Chondrocyte (in vitro differentiated cells): ENCODE data around the gene PSMB9. TPM values are rescaled to one million over a fixed set of nuclear protein-coding genes. Genes with fewer than 3 reads are reported as not detected.

Source experiments
- DNase-seq: peaks from one replicate; pipeline ENCODE4 v3.0.0; 2021; ENCODE audit warnings: mixed read lengths, low spot score
- H3K27ac Mint-ChIP-seq: one replicate; pipeline ENCODE4 v1.8.0; 2021; ENCODE audit warnings: mild to moderate bottlenecking, moderate library complexity, mixed read lengths; ENCODE audit not compliant: unreplicated experiment
- H3K27me3 Mint-ChIP-seq: 2 replicates; pipeline ENCODE4 v1.8.0; 2021; ENCODE audit warnings: low read depth, mixed read lengths
- H3K36me3 Mint-ChIP-seq: 2 replicates; pipeline ENCODE4 v1.8.0; 2021; ENCODE audit warnings: low read depth, mixed read lengths
- H3K4me1 Mint-ChIP-seq: 2 replicates; pipeline ENCODE4 v1.8.0; 2021; ENCODE audit warnings: low read depth, mild to moderate bottlenecking, mixed read lengths
- H3K4me3 Mint-ChIP-seq: one replicate; pipeline ENCODE4 v1.8.0; 2021; ENCODE audit warnings: mild to moderate bottlenecking, moderate library complexity, mixed read lengths; ENCODE audit not compliant: unreplicated experiment
- H3K9me3 Mint-ChIP-seq: 2 replicates; pipeline ENCODE4 v1.8.0; 2021; ENCODE audit warnings: low read depth, mixed read lengths
- total RNA-seq: library from RNA; stranded (reverse); gene quantifications from 3 replicates; pipeline ENCODE4 v1.2.1, GENCODE V29; 2021
- TF ChIP-seq, protein P1 (sequence below): fragments of 200-600 bp; sonication (generic); IDR thresholded peaks from 2 replicates; pipeline ENCODE4 v1.5.0; 2021; ENCODE audit warnings: antibody characterized with exemption, mild to moderate bottlenecking, moderate library complexity

Gene PSMB9
- total RNA-seq, 1 donor from 2014 or later = 1.2 TPM

GRCh38 chr6:32908897-32909296 lies 54.9 kb downstream of the PSMB9 start:
- Mint-ChIP-seq H3K9me3 (no peaks in the 10 kb centered on the region), H3K27me3 (peaks cover 4% of the 10 kb centered on the region), H3K4me3 (no peak overlapping the region), H3K4me1 (peaks cover 7% of the 10 kb centered on the region), H3K36me3 (peaks cover 1% of the 10 kb centered on the region), H3K27ac (no peak overlapping the region)
- DNase-seq = no peak
- TF ChIP-seq, protein P1, sequence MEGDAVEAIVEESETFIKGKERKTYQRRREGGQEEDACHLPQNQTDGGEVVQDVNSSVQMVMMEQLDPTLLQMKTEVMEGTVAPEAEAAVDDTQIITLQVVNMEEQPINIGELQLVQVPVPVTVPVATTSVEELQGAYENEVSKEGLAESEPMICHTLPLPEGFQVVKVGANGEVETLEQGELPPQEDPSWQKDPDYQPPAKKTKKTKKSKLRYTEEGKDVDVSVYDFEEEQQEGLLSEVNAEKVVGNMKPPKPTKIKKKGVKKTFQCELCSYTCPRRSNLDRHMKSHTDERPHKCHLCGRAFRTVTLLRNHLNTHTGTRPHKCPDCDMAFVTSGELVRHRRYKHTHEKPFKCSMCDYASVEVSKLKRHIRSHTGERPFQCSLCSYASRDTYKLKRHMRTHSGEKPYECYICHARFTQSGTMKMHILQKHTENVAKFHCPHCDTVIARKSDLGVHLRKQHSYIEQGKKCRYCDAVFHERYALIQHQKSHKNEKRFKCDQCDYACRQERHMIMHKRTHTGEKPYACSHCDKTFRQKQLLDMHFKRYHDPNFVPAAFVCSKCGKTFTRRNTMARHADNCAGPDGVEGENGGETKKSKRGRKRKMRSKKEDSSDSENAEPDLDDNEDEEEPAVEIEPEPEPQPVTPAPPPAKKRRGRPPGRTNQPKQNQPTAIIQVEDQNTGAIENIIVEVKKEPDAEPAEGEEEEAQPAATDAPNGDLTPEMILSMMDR = no peak

Other genes with a start within 250 kb of the PSMB9 start
- not detected in 3 replicates for gene HLA-DQA1, start 216.8 kb upstream of the PSMB9 start, total RNA-seq
- not detected in 3 replicates for gene HLA-DQB1, start 187.5 kb upstream of the PSMB9 start, total RNA-seq
- gene HLA-DQA2, start 112.8 kb upstream of the PSMB9 start, total RNA-seq = not detected in 3 replicates
- not detected in 3 replicates for gene HLA-DQB2, start 90.7 kb upstream of the PSMB9 start, total RNA-seq
- gene HLA-DOB, start 37.2 kb upstream of the PSMB9 start, total RNA-seq = 0.25 to 0.56 TPM in 2 of 3 replicates, not detected in the other
- 16.3 to 28.0 TPM (median 20.3 TPM) in 3 replicates for gene TAP2, start 15.5 kb upstream of the PSMB9 start, total RNA-seq
- gene PSMB8, start 10.1 kb upstream of the PSMB9 start, total RNA-seq = 14.6 to 17.4 TPM (median 16.2 TPM) in 3 replicates
- gene TAP1, start 488 bp upstream of the PSMB9 start, total RNA-seq = 14.5 to 29.7 TPM (median 26.7 TPM) in 3 replicates
- not detected in 3 replicates for gene HLA-DMB, start 86.8 kb downstream of the PSMB9 start, total RNA-seq
- 3.6 to 5.5 TPM (median 5.4 TPM) in 3 replicates for gene HLA-DMA, start 98.9 kb downstream of the PSMB9 start, total RNA-seq
- 149 to 165 TPM (median 150 TPM) in 3 replicates for gene BRD2, start 114.4 kb downstream of the PSMB9 start, total RNA-seq
- not detected in 3 replicates for gene HLA-DOA, start 155.4 kb downstream of the PSMB9 start, total RNA-seq
- gene HLA-DPA1, start 219.5 kb downstream of the PSMB9 start, total RNA-seq = 0.65 to 1.3 TPM (median 1.2 TPM) in 3 replicates
- gene HLA-DPB1, start 221.8 kb downstream of the PSMB9 start, total RNA-seq = 2.8 to 2.9 TPM (median 2.8 TPM) in 3 replicates